Measurements from ENCODE around the gene LMTK3.

The LMTK3 gene

GRCh38 chr19:48450863-48451262 is 60.8 kb downstream of the LMTK3 start:
- Histone ChIP-seq H3K36me3 (ENCODE audit: insufficient read depth, low read length) (peaks cover 82% of the 10 kb centered on the region), H3K27ac (ENCODE audit: low read depth, low read length) (no peak overlapping the region)

GRCh38 chr19:48450441-48450840 is 61.2 kb downstream of the LMTK3 start:
- Histone ChIP-seq H3K27ac (ENCODE audit: low read depth, low read length) (no peak overlapping the region), H3K4me1 (ENCODE audit: insufficient read depth, low read length) (no peaks in the 10 kb centered on the region), H3K9me3 (ENCODE audit: insufficient read depth, low read depth, low read length) (no peaks in the 10 kb centered on the region), H3K36me3 (ENCODE audit: insufficient read depth, low read length) (peaks cover 78% of the 10 kb centered on the region), H3K9ac (ENCODE audit: low read depth, low read length) (no peak overlapping the region), H3K27me3 (ENCODE audit: insufficient read depth, low read length) (no peaks in the 10 kb centered on the region), H3K4me3 (ENCODE audit: low read length) (no peak overlapping the region)
- WGBS, result 96% methylated on average over 23 of the region's 23 CpGs

More at GRCh38 chr19:48450863-48451262, 60.8 kb downstream of the LMTK3 start:
- H3K27me3 ChIP-seq (ENCODE audit: insufficient read depth, low read length), result no peaks in the 10 kb centered on the region
- H3K9ac ChIP-seq (ENCODE audit: low read depth, low read length), result no peak overlapping the region
- WGBS, result 97% methylated on average over 15 of the region's 15 CpGs
- no peaks in the 10 kb centered on the region for H3K9me3 ChIP-seq (ENCODE audit: insufficient read depth, low read depth, low read length)
- H3K4me1 ChIP-seq (ENCODE audit: insufficient read depth, low read length), result no peaks in the 10 kb centered on the region
- no peak overlapping the region for H3K4me3 ChIP-seq (ENCODE audit: low read length)

GRCh38 chr19:48448563-48448962 is 63.1 kb downstream of the LMTK3 start:
- H3K9ac ChIP-seq (ENCODE audit: low read depth, low read length), result no peak overlapping the region
- peaks cover 65% of the 10 kb centered on the region for H3K36me3 ChIP-seq (ENCODE audit: insufficient read depth, low read length)
- no peak overlapping the region for H3K4me3 ChIP-seq (ENCODE audit: low read length)
- peaks cover 16% of the 10 kb centered on the region for H3K27me3 ChIP-seq (ENCODE audit: insufficient read depth, low read length)
- WGBS, result 93% methylated on average over 4 of the region's 4 CpGs
- H3K9me3 ChIP-seq (ENCODE audit: insufficient read depth, low read depth, low read length), result no peaks in the 10 kb centered on the region
- H3K4me1 ChIP-seq (ENCODE audit: insufficient read depth, low read length), result peaks cover 8% of the 10 kb centered on the region; the same call in 1 of the 2 replicates
- no peak overlapping the region for H3K27ac ChIP-seq (ENCODE audit: low read depth, low read length)

- Histone ChIP-seq H3K36me3 (ENCODE audit: insufficient read depth, low read length) (peaks cover 47% of the 10 kb centered on the region), H3K9me3 (ENCODE audit: insufficient read depth, low read depth, low read length) (no peaks in the 10 kb centered on the region), H3K27ac (ENCODE audit: low read depth, low read length) (no peak overlapping the region; the same call in 1 of the 2 replicates), H3K4me1 (ENCODE audit: insufficient read depth, low read length) (peaks cover 8% of the 10 kb centered on the region), H3K4me3 (ENCODE audit: low read length) (peak overlapping the region; percentile 88), H3K27me3 (ENCODE audit: insufficient read depth, low read length) (peaks cover 30% of the 10 kb centered on the region), H3K9ac (ENCODE audit: low read depth, low read length) (peak overlapping the region; percentile 91)
- 85% methylated on average over 6 of the region's 7 CpGs for WGBS
Observed at GRCh38 chr19:48446579-48446978, 65.1 kb downstream of the LMTK3 start.

DNA sequence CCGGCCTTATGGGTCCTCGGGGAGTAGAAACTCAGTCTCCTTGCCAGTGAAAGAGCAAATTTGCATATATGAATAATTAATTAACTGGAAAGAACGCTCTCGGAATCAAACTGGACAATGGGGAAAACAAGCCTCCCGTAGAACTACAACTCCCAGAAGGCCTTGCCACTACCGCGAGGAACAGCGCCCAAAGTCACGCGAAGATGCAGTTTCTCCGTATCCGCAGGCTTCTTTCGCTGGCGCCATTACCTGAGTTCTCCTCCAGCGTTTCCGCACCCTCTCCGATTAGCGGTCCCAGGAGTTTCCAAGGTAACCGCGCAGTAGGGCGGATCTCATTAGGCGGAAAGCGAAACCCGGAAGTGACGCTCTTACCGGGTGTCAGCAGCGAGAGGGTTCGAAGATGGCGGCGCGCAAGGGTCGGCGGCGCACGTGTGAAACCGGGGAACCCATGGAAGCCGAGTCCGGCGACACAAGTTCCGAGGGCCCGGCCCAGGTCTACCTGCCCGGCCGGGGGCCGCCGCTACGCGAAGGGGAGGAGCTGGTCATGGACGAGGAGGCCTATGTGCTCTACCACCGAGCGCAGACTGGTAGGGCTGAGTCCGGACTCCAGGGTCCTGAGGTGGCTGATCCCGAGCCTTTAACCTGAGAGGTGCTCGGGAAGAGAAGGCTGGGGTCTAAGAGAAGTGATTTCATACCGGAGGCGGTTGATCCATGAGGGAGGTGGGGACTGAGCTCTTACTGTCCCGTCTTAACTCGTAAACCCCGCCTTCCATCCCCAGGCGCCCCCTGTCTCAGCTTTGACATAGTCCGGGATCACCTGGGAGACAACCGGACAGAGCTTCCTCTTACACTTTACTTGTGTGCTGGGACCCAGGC is 65.8 kb downstream of the LMTK3 start, which contains the start of gene GRWD1:
Gene GRWD1, plus strand, starts transcription at position 378 of the 876 bp plus-strand sequence. Its CDS starts 23 bp downstream, at position 401.
- H3K36me3 ChIP-seq (ENCODE audit: insufficient read depth, low read length), result peaks cover 40% of the 10 kb centered on the region
- peak within 1 kb of the TSS; percentile 71 for H3K27ac ChIP-seq (ENCODE audit: low read depth, low read length)
- H3K4me1 ChIP-seq (ENCODE audit: insufficient read depth, low read length), result peaks cover 8% of the 10 kb centered on the region

DNA sequence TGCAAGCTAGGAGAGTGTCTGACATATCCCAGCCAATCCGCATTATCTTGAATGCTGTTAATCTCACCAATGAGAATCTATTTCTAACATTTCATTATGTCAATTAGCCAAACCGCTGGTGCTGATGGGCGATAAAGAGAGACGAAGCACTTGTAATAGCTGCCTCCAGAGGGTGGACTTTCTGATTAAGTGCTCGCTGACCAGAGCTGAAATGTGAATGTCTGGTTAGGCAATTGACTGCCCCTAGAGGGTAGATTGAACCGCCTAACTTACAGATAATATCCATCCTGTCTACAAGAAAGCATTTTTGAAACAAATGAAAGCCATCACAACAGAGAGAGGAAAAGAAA is 66.4 kb downstream of the LMTK3 start:
- H3K4me3 ChIP-seq (ENCODE audit: low read length), result peak overlapping the region; percentile 88
- peak overlapping the region; percentile 91 for H3K9ac ChIP-seq (ENCODE audit: low read depth, low read length)
- 20% methylated on average over 6 of the region's 6 CpGs for WGBS
- H3K27ac ChIP-seq (ENCODE audit: low read depth, low read length), result peak overlapping the region; percentile 71; the same call in 1 of the 2 replicates
- H3K4me1 ChIP-seq (ENCODE audit: insufficient read depth, low read length), result peaks cover 8% of the 10 kb centered on the region
- peaks cover 34% of the 10 kb centered on the region for H3K36me3 ChIP-seq (ENCODE audit: insufficient read depth, low read length)
- peaks cover 33% of the 10 kb centered on the region for H3K27me3 ChIP-seq (ENCODE audit: insufficient read depth, low read length)
- H3K9me3 ChIP-seq (ENCODE audit: insufficient read depth, low read depth, low read length), result no peaks in the 10 kb centered on the region

More for the DNA sequence above, 65.8 kb downstream of the LMTK3 start, which contains the start of gene GRWD1:
- Histone ChIP-seq H3K27me3 (ENCODE audit: insufficient read depth, low read length) (peaks cover 33% of the 10 kb centered on the region), H3K9me3 (ENCODE audit: insufficient read depth, low read depth, low read length) (no peaks in the 10 kb centered on the region), H3K9ac (ENCODE audit: low read depth, low read length) (peak within 1 kb of the TSS; percentile 91), H3K4me3 (ENCODE audit: low read length) (peak within 1 kb of the TSS; percentile 88)
- under 1% methylated on average over 61 of the region's 61 CpGs for WGBS

DNA sequence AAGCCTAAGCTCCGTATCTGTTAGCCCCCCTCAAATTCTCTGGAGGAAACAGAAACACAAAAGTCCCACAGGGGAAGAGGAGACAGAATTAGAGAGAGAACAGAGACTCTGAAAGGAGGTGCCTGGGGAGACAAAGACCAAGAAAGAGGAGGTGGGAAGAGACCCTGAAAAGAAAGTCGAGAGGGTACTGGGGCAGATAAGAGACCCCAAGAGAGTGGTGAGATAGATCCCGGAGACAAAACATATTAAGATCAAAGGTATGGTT is 66.8 kb downstream of the LMTK3 start:
- no peak overlapping the region for H3K9ac ChIP-seq (ENCODE audit: low read depth, low read length)

DNA sequence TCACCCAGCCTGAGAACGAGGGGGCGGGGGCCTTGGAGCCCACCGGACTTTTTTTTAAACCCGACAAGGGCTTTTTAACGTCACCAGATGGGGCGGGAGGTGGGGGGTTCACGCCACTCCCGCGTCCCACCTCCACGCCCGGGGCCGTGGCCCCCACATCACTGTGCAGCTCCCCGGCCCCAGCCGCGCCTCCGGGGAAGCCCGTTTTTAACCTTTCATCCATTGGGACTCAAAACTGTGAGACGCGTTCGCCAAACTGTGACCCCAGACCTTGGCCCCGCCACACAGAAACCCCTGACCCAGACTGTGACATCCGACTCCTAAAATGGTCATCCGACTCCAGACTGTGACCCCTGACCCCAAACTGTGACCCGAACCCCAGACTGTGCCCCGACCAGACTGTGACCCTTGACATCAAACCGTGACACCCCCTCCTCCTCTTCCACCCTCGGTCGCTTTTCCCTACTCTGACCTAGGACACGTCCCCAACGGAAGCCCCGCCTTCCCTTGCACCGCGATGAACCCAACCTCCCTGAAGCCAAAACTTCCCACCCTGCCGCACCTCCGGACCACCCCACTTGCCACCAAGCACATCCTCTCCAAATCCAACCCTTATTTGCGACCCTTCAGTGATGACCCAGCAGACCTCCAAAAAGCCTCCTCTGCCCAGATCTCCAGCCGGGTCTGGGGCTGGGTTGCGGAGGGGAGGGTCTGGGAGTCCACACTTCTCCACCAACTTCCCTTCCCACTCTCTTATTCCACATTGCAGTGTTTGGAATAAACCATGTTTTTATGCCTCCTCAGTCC is 67.3 kb downstream of the LMTK3 start:
- Histone ChIP-seq H3K9ac (ENCODE audit: low read depth, low read length) (no peak overlapping the region), H3K4me3 (ENCODE audit: low read length) (peak overlapping the region; percentile 88), H3K27me3 (ENCODE audit: insufficient read depth, low read length) (peaks cover 33% of the 10 kb centered on the region), H3K27ac (ENCODE audit: low read depth, low read length) (no peak overlapping the region), H3K9me3 (ENCODE audit: insufficient read depth, low read depth, low read length) (no peaks in the 10 kb centered on the region), H3K36me3 (ENCODE audit: insufficient read depth, low read length) (peaks cover 25% of the 10 kb centered on the region), H3K4me1 (ENCODE audit: insufficient read depth, low read length) (peaks cover 8% of the 10 kb centered on the region)
- 56% methylated on average over 38 of the region's 38 CpGs for WGBS

More for the DNA sequence above, 66.8 kb downstream of the LMTK3 start:
- Histone ChIP-seq H3K9me3 (ENCODE audit: insufficient read depth, low read depth, low read length) (no peaks in the 10 kb centered on the region), H3K4me1 (ENCODE audit: insufficient read depth, low read length) (peaks cover 8% of the 10 kb centered on the region), H3K27me3 (ENCODE audit: insufficient read depth, low read length) (peaks cover 33% of the 10 kb centered on the region), H3K27ac (ENCODE audit: low read depth, low read length) (no peak overlapping the region), H3K4me3 (ENCODE audit: low read length) (peak overlapping the region; percentile 88), H3K36me3 (ENCODE audit: insufficient read depth, low read length) (peaks cover 30% of the 10 kb centered on the region)
- 39% methylated on average over 3 of the region's 3 CpGs for WGBS

DNA sequence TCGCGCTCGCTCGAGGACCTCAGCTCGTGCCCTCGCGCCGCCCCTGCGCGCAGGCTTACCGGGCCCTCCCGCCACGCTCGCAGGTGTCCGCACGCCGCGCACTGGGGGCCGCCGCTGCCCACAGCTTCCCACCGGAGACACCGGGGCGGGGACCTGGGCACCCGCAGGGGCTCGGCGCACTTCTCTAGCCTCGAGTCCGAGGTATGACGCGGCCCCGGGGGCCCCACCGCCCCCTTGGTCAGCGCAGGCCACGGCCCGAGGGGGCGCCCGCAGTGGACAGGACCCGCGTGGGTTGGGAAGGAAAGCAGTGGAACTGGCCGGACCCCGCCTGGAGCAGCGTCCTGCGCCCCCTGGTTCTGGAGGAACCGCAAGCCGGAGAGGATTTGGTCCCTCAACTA is 67.9 kb downstream of the LMTK3 start:
- Histone ChIP-seq H3K4me1 (ENCODE audit: insufficient read depth, low read length) (peaks cover 8% of the 10 kb centered on the region), H3K9me3 (ENCODE audit: insufficient read depth, low read depth, low read length) (no peaks in the 10 kb centered on the region), H3K36me3 (ENCODE audit: insufficient read depth, low read length) (peaks cover 20% of the 10 kb centered on the region), H3K27me3 (ENCODE audit: insufficient read depth, low read length) (peaks cover 33% of the 10 kb centered on the region), H3K4me3 (ENCODE audit: low read length) (peak overlapping the region; percentile 88), H3K27ac (ENCODE audit: low read depth, low read length) (no peak overlapping the region), H3K9ac (ENCODE audit: low read depth, low read length) (no peak overlapping the region)
- 55% methylated on average over 45 of the region's 45 CpGs for WGBS

GRCh38 chr19:48443256-48443655 is 68.4 kb downstream of the LMTK3 start:
- no peak overlapping the region for H3K27ac ChIP-seq (ENCODE audit: low read depth, low read length)
- no peak overlapping the region for H3K9ac ChIP-seq (ENCODE audit: low read depth, low read length)
- H3K27me3 ChIP-seq (ENCODE audit: insufficient read depth, low read length), result peaks cover 33% of the 10 kb centered on the region
- peak overlapping the region; percentile 28; the same call in 1 of the 2 replicates for H3K4me3 ChIP-seq (ENCODE audit: low read length)
- H3K36me3 ChIP-seq (ENCODE audit: insufficient read depth, low read length), result peaks cover 15% of the 10 kb centered on the region
- H3K9me3 ChIP-seq (ENCODE audit: insufficient read depth, low read depth, low read length), result no peaks in the 10 kb centered on the region
- peaks cover 8% of the 10 kb centered on the region for H3K4me1 ChIP-seq (ENCODE audit: insufficient read depth, low read length)
- WGBS, result 58% methylated on average over 60 of the region's 60 CpGs

Measured in HUES64 (cell line).